AG04450 (cell line): Measurements from ENCODE around the gene TSC1. TPM values are rescaled to one million over a fixed set of nuclear protein-coding genes. Genes with fewer than 3 reads are reported as not detected.
"Not testable (repeated sequence)": the region's sequence is repeated elsewhere in the genome, so short reads cannot be mapped to it uniquely, and the experiment has no call there.

Experiments
- CTCF ChIA-PET: fragments of 300-600, 350-600 bp; formaldehyde crosslinking; extraction: SDS; loops from one replicate; lab custom pipeline; 2022; ENCODE audit warnings: antibody characterized with exemption, inconsistent platforms; lab: Charles Lee
- POLR2A ChIA-PET: fragments of 350-600 bp; formaldehyde crosslinking; extraction: SDS; loops from one replicate; lab custom pipeline; 2021; ENCODE audit warnings: antibody characterized with exemption, inconsistent platforms; lab: Yijun Ruan, JAX
- DNase-seq: peaks from one replicate; pipeline ENCODE4 v3.0.0-alpha.2; 2011; ENCODE audit warnings: low read depth, low spot score
- H3K27ac ChIP-seq: one replicate; pipeline ENCODE4 v1.5.1; 2012; ENCODE audit warnings: low read depth, low read length, control low read depth
- H3K27me3 ChIP-seq: one replicate; pipeline ENCODE4 v1.6.0; 2012; ENCODE audit warnings: low read length; ENCODE audit not compliant: control insufficient read depth, insufficient read depth
- H3K4me3 ChIP-seq: 2 replicates; pipeline ENCODE4 v1.5.1; 2011; ENCODE audit warnings: mild to moderate bottlenecking, low read depth, low read length, control low read depth
- H3K9me3 ChIP-seq: 2 replicates; pipeline ENCODE4 v1.5.1; 2012; ENCODE audit warnings: low read length; ENCODE audit not compliant: control insufficient read depth, insufficient read depth
- CTCF ChIP-seq: IDR thresholded peaks from 2 replicates; pipeline ENCODE4 v1.5.1; 2011; ENCODE audit warnings: low read depth, low read length, control low read depth, inconsistent platforms
- polyA minus RNA-seq: library from RNA; depleted of rRNA, polyadenylated mRNA; stranded (reverse); fragments of >200 nt; gene quantifications from 2 replicates; pipeline ENCODE4 v1.2.3, GENCODE V29; 2011; rRNA and poly(A)+ RNA removed
- polyA plus RNA-seq: library from polyadenylated mRNA; depleted of rRNA; stranded (reverse); fragments of >200 nt; gene quantifications from 2 replicates; pipeline ENCODE4 v1.2.3, GENCODE V29; 2011; rRNA removed

The TSC1 gene
- polyA plus RNA-seq: 67.5 and 87.1 TPM in 2 replicates
- 159 and 178 TPM in 2 replicates for polyA minus RNA-seq

GRCh38 chr9:132944294-132945185 lies at the start of gene TSC1:
Gene TSC1 (minus strand): TSS chr9:132944616. CDS start chr9:132928872, 15,744 bp downstream.
- CTCF ChIA-PET: interaction anchor here (0.8 to 2.8 kb wide), 7 partner anchors 9 to 78 kb away, joined by 3 to 16 read pairs (median 3); no protein-coding TSS in a partner anchor
- POLR2A ChIA-PET: interaction anchor here (0.6 to 2.0 kb wide), 4 partner anchors 13 to 245 kb away, joined by 3 to 6 read pairs (median 3); no protein-coding TSS in a partner anchor
- TF ChIP-seq CTCF: no peak
- peak within 1 kb of the TSS; percentile 99 for H3K27ac ChIP-seq
- peaks cover 8% of the 10 kb centered on the region; the same call in 1 of the 2 replicates for H3K9me3 ChIP-seq
- DNase-seq: peak; percentile 90
- H3K27me3 ChIP-seq: no peaks in the 10 kb centered on the region
- H3K4me3 ChIP-seq: peak within 1 kb of the TSS; percentile 93

GRCh38 chr9:132993511-132993939 lies 49.1 kb upstream of the TSC1 start:
- no peak for TF ChIP-seq CTCF
- no peak for DNase-seq
- Histone ChIP-seq H3K27me3 (peaks cover 42% of the 10 kb centered on the region), H3K27ac (no peak overlapping the region), H3K9me3 (no peaks in the 10 kb centered on the region; the same call in 1 of the 2 replicates), H3K4me3 (no peak overlapping the region)
- ChIA-PET POLR2A (no interaction called here), CTCF (no interaction called here)

DNA sequence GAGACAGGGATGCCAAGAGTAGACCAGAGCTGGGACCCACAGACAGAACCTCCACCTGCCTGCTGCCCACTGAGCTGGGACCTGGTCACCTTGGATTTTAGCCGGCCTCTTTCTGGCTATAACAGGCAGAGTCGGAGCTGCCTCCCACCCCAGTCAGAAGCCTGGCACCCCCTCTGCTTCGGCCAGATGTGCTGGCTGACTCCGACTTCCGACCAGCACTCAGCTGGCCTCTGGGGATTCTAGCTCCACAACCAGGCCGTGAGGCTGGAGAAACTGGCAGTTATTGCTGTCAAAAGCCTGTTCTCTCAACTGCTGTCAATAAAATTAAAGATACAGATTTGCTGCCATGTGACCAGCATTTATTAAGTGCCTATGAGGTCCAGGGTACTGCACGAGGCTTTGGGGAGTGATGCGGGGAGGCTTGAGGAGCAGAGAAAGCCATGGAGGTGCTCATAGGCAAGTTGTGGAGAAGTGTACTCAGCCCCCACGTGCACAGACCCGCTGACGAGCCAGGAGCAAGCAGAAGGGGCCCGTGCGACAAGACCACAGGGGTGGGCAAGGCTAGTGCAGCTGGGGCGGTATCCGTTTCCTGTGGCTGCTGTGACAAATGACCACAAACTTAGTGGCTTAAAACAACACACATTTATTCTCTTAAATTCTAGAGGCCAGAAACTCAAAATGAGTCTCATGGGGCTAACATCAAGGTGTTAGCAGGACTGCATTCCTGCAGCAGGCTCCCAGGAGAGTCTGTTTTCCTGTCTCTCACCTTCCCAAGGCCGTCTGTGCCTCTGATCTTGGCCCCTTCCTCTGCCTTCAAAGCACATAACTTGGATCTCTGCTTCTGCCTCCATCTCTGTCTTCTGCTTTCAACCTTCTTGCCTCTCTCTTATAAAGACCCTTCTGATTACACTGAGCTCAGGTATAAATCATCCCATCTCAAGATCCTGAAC lies 47.2 kb upstream of the TSC1 start:
- no peak overlapping the region for H3K27ac ChIP-seq
- peaks cover 45% of the 10 kb centered on the region for H3K27me3 ChIP-seq
- no peak for DNase-seq
- ChIA-PET POLR2A (no interaction called here), CTCF (interaction anchor here (0.6 to 1.2 kb wide), 2 partner anchors 30 to 90 kb away, joined by 3 read pairs; no protein-coding TSS in a partner anchor)
- no peak overlapping the region for H3K4me3 ChIP-seq
- no peaks in the 10 kb centered on the region; the same call in 1 of the 2 replicates for H3K9me3 ChIP-seq
- no peak for TF ChIP-seq CTCF

- Histone ChIP-seq H3K27me3 (peaks cover 43% of the 10 kb centered on the region), H3K4me3 (no peak overlapping the region), H3K27ac (no peak overlapping the region), H3K9me3 (no peaks in the 10 kb centered on the region; the same call in 1 of the 2 replicates)
- no peak for TF ChIP-seq CTCF
- ChIA-PET POLR2A (no interaction called here), CTCF (no interaction called here)
- no peak for DNase-seq
These were observed 46.4 kb upstream of the TSC1 start for GRCh38 chr9:132990781-132991180.

DNA sequence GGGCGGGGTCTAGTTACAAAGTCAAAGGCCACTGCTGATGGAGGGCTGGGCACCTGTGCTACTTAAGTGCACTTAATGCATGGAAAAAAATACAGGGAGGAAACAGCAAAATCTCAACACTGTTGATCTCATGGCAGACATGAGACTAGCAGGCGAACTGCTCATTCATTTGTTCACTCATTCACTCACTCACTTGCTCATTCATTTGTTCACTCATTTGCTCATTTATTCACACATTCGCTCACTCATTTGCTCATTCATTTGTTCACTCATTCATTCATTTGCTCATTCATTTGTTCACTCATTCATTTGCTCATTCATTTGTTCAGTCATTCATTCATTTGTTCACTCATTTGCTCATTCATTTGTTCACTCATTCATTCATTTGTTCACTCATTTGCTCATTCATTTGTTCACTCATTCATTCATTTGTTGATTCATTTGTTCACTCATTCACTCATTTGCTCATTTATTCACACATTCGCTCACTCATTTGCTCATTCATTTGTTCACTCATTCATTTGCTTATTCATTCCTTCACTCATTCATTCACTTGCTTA lies 45.7 kb upstream of the TSC1 start:
- CTCF ChIA-PET, H3K9me3 ChIP-seq, H3K27ac ChIP-seq, DNase-seq, H3K4me3 ChIP-seq, POLR2A ChIA-PET: not testable (repeated sequence)
- H3K27me3 ChIP-seq: peaks cover 41% of the 10 kb centered on the region
